Progenitor cell of endocrine pancreas (in vitro differentiated cells): Measurements from ENCODE around the gene SACM1L. TPM values are rescaled to one million over a fixed set of nuclear protein-coding genes. Genes with fewer than 3 reads are reported as not detected.

Experiments used
- DNase-seq: peaks from one replicate; pipeline ENCODE4 v3.0.0; 2021; ENCODE audit warnings: low spot score; ENCODE audit not compliant: unreplicated experiment
- H3K27ac Mint-ChIP-seq: 2 replicates; pipeline ENCODE4 v1.8.0; 2021; ENCODE audit warnings: mild to moderate bottlenecking, moderate library complexity, mixed read lengths
- H3K27me3 Mint-ChIP-seq: 2 replicates; pipeline ENCODE4 v1.8.0; 2021; ENCODE audit warnings: mixed read lengths
- H3K36me3 Mint-ChIP-seq: 2 replicates; pipeline ENCODE4 v1.8.0; 2022; ENCODE audit warnings: mixed read lengths; ENCODE audit not compliant: insufficient read depth
- H3K4me1 Mint-ChIP-seq: 2 replicates; pipeline ENCODE4 v1.8.0; 2021; ENCODE audit warnings: low read depth, mixed read lengths
- H3K4me3 Mint-ChIP-seq: 2 replicates; pipeline ENCODE4 v1.8.0; 2021; ENCODE audit warnings: low read depth, mild to moderate bottlenecking, moderate library complexity, mixed read lengths
- H3K9me3 Mint-ChIP-seq: 2 replicates; pipeline ENCODE4 v1.8.0; 2021; ENCODE audit warnings: low read depth, mixed read lengths
- total RNA-seq: library from RNA; stranded (reverse); gene quantifications from 2 replicates; pipeline ENCODE4 v1.2.1, GENCODE V29; 2021
- TF ChIP-seq, protein P1 (sequence below): fragments of 200-600 bp; sonication (generic); IDR thresholded peaks from one replicate; pipeline ENCODE4 v1.5.0; 2021; ENCODE audit warnings: antibody characterized with exemption, mild to moderate bottlenecking; ENCODE audit not compliant: unreplicated experiment

The SACM1L gene
- total RNA-seq, 1 donor from 2014 or later, result 56.7 TPM

DNA sequence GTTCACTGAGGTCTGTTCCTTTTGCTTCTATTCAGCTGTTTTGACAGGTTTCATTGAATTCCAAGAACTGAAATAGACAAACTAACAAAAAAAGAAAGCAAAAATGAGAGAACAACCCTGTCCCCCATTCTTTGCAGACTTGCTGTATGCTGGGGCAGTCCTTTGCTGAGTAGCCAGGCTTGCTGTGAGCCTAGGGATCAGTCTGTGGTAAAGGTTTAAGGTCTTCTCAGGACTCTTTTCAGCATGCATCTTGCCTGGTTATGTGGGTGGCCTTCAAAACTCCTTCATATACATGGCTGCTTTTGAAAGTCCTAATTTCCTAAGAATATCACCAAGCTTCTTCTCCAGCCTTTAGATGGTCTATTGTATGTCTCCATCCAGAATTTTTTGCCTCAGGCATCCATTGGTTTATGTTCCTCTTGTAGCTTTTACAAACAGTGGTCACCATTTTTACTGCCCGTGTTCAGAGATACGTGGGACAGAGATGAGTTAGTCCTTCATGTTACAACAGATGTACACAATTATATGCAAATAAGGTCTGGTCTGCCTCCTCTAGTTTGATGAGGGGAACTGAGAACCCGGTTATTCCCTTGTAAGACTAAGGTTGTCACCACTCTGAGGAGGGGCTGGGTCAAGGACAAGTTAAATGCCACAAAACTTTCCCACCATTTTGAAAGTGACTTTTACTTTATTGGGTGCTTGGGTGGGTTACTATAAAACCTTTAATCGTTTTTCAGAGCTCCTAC is 41.4 kb downstream of the SACM1L start:
- Mint-ChIP-seq H3K36me3 (peaks cover 23% of the 10 kb centered on the region), H3K9me3 (no peaks in the 10 kb centered on the region), H3K27ac (no peak overlapping the region), H3K4me1 (no peaks in the 10 kb centered on the region), H3K4me3 (no peak overlapping the region), H3K27me3 (no peaks in the 10 kb centered on the region)
- DNase-seq, result no peak
- TF ChIP-seq, protein P1, sequence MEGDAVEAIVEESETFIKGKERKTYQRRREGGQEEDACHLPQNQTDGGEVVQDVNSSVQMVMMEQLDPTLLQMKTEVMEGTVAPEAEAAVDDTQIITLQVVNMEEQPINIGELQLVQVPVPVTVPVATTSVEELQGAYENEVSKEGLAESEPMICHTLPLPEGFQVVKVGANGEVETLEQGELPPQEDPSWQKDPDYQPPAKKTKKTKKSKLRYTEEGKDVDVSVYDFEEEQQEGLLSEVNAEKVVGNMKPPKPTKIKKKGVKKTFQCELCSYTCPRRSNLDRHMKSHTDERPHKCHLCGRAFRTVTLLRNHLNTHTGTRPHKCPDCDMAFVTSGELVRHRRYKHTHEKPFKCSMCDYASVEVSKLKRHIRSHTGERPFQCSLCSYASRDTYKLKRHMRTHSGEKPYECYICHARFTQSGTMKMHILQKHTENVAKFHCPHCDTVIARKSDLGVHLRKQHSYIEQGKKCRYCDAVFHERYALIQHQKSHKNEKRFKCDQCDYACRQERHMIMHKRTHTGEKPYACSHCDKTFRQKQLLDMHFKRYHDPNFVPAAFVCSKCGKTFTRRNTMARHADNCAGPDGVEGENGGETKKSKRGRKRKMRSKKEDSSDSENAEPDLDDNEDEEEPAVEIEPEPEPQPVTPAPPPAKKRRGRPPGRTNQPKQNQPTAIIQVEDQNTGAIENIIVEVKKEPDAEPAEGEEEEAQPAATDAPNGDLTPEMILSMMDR, result no peak

DNA sequence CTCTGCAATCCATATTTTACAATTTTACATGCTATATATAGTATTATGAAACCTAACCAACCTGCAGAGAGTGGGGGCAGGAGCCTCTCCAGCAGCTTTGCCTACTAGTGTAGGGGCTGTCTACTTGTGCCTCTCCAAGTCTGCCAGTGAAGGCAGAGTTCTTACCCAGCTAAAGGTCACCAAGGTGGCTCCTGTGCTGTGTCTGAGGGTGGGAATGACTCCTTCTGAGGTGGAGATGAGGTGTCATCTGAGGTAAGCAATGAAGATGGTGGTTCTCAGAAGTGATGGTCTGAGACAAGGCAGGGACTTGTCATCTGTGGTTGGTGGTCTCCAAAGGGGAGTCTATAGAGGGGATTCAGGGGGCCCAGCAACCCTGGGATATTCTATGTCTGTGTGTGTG is 47.5 kb downstream of the SACM1L start:
- no peak for DNase-seq
- TF ChIP-seq, protein P1, result no peak
- Mint-ChIP-seq H3K27ac (no peak overlapping the region), H3K36me3 (peaks cover 34% of the 10 kb centered on the region), H3K27me3 (no peaks in the 10 kb centered on the region), H3K4me1 (peaks cover 4% of the 10 kb centered on the region), H3K4me3 (no peak overlapping the region), H3K9me3 (no peaks in the 10 kb centered on the region)

DNA sequence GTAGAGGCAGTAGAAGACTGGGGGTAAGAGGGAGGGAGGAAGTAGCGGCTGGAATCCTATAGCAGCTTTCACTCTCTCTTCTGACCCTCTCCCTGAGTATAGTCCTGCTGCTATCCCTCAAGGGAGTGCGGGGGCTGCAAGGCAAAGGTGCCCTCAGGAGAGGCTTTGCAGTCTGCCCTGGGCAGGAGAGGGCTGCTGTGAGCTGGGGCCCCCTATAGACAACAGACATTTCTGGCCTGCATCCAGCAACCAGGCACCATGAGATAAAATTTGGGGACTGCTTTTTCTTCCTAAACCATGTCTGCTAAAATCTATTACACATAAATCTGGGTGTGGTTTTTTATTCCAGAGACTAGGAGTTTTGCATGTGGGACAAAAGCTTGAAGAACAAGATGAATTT is 48.0 kb downstream of the SACM1L start:
- Mint-ChIP-seq H3K27ac (no peak overlapping the region), H3K36me3 (peaks cover 35% of the 10 kb centered on the region), H3K9me3 (no peaks in the 10 kb centered on the region), H3K4me3 (no peak overlapping the region), H3K4me1 (peaks cover 4% of the 10 kb centered on the region), H3K27me3 (no peaks in the 10 kb centered on the region)
- TF ChIP-seq, protein P1, result no peak
- no peak for DNase-seq

DNA sequence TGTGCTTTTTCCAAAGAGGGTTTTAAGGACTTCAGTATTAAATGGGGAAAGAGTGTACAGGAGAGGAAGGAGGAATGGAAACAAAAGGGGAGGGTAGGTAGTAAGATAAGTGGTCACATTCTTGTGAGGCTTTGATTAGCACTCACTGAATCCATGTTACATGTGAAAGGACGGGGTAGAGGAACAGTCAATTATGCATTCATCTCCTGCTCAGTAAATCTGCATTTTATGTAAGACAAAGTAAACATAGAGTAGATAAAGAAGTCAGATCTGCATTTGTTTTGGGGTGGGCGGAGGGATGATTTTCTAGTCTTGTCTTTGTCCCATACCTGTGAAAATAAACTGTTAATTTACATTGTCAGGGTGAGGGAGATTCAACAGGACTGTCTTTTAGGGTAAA is 50.8 kb downstream of the SACM1L start:
- H3K9me3 Mint-ChIP-seq, result no peaks in the 10 kb centered on the region
- peaks cover 32% of the 10 kb centered on the region for H3K36me3 Mint-ChIP-seq
- no peaks in the 10 kb centered on the region for H3K27me3 Mint-ChIP-seq
- TF ChIP-seq, protein P1, result no peak
- no peak for DNase-seq
- no peak overlapping the region for H3K27ac Mint-ChIP-seq
- H3K4me3 Mint-ChIP-seq, result no peak overlapping the region
- H3K4me1 Mint-ChIP-seq, result peaks cover 4% of the 10 kb centered on the region

DNA sequence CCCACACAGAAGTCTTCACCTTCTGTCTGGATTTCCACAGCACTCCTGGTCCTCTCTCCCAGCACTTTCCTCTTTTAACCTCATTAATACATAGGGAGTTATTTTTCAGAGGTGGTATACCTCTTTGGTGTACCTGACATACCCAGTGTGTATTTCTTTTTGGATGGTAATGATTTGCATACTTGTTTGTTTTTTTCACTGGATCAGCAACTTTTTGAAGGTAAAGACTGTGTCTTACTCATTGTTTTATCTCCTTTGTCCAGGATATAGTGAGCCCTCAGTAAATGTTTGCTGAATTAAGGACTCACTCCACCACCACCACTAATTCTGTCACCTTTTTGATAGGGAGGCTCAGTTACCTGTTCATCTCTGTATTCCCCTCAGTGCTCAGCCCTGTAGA is 52.1 kb downstream of the SACM1L start:
- H3K27ac Mint-ChIP-seq, result peak overlapping the region; percentile 74
- no peak overlapping the region for H3K4me3 Mint-ChIP-seq
- H3K27me3 Mint-ChIP-seq, result no peaks in the 10 kb centered on the region
- peaks cover 28% of the 10 kb centered on the region for H3K36me3 Mint-ChIP-seq
- TF ChIP-seq, protein P1, result no peak
- DNase-seq, result no peak
- peaks cover 4% of the 10 kb centered on the region for H3K4me1 Mint-ChIP-seq
- H3K9me3 Mint-ChIP-seq, result no peaks in the 10 kb centered on the region
